ENCODE results near the gene SLC27A3.

GRCh38 chr1:153818876-153819275, 43.7 kb downstream of the SLC27A3 start:
- TF ChIP-seq, protein P1, sequence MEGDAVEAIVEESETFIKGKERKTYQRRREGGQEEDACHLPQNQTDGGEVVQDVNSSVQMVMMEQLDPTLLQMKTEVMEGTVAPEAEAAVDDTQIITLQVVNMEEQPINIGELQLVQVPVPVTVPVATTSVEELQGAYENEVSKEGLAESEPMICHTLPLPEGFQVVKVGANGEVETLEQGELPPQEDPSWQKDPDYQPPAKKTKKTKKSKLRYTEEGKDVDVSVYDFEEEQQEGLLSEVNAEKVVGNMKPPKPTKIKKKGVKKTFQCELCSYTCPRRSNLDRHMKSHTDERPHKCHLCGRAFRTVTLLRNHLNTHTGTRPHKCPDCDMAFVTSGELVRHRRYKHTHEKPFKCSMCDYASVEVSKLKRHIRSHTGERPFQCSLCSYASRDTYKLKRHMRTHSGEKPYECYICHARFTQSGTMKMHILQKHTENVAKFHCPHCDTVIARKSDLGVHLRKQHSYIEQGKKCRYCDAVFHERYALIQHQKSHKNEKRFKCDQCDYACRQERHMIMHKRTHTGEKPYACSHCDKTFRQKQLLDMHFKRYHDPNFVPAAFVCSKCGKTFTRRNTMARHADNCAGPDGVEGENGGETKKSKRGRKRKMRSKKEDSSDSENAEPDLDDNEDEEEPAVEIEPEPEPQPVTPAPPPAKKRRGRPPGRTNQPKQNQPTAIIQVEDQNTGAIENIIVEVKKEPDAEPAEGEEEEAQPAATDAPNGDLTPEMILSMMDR (conservative IDR thresholded peaks at IDR 0.05 in 1 of 2, IDR thresholded peaks at IDR 0.05 in 1 of 2; ENCODE audit: extremely low read depth in 1 of 2, insufficient read depth in 1 of 2, low read depth in 1 of 2, low read length in 2 of 2), result no peak
- TF ChIP-seq EZH2 (IDR thresholded peaks at IDR 0.05; ENCODE audit: borderline replicate concordance, low read length), result no peak
